Psoas muscle (tissue), 8 donors: ENCODE results near the gene DSTN. TPM values are rescaled to one million over a fixed set of nuclear protein-coding genes. Genes with fewer than 3 reads are reported as not detected.

Source experiments
- ATAC-seq, 4 donors: fragments of 200-7000 bp; cut with Tn5 transposase; one replicate each; pipeline ENCODE4 v1.9.1; 2020; ENCODE audit warnings: moderate library complexity in 3 of 4, mild to moderate bottlenecking in 2 of 4
- DNase-seq, 2 donors: peaks; one replicate each; pipeline ENCODE4 v3.0.0-alpha.2; 2020
- H3K27ac ChIP-seq: fragments of 200-600 bp; one replicate; pipeline ENCODE4 v1.8.0; 2022
- H3K27me3 ChIP-seq, 3 donors: fragments of 200-600 bp in 1 of 3; one replicate each; pipeline versions ENCODE4 v1.6.1 to v1.8.0; 2013 to 2022; ENCODE audit warnings: low read length in 2 of 3, mild to moderate bottlenecking in 2 of 3, moderate library complexity in 1 of 3; ENCODE audit not compliant: insufficient read depth in 3 of 3
- H3K36me3 ChIP-seq, 2 donors: fragments of 200-600 bp in 1 of 2; one replicate each; pipeline versions ENCODE4 v1.6.1 to v1.8.0; 2013 to 2022; ENCODE audit warnings: low read depth in 1 of 2, mild to moderate bottlenecking in 1 of 2, moderate library complexity in 1 of 2; ENCODE audit not compliant: insufficient read depth in 1 of 2
- H3K4me1 ChIP-seq: fragments of 200-600 bp; one replicate; pipeline ENCODE4 v1.8.0; 2022
- H3K4me3 ChIP-seq: fragments of 200-600 bp; one replicate; pipeline ENCODE4 v1.8.0; 2022; ENCODE audit warnings: mild to moderate bottlenecking
- H3K9me3 ChIP-seq: fragments of 200-600 bp; one replicate; pipeline ENCODE4 v1.8.0; 2022
- CTCF ChIP-seq: fragments of 200-600 bp; IDR thresholded peaks from one replicate; pipeline ENCODE4 v1.8.0; 2022; ENCODE audit warnings: antibody characterized with exemption
- WGBS, 3 donors: extraction: QIAGEN DNeasy Blood & Tissue Kit; methylation state at CpG; one replicate each; pipeline versions ENCODE4 v1.1.6 to v1.1.7; 2013; 5-methylcytosine and 5-hydroxymethylcytosine counted together
- intact Hi-C, 2 donors: fragments of 100-400 bp; cut with DNase I; formaldehyde crosslinking; loops; one replicate each; pipeline versions ENCODE4 v1.11.0 to v1.14.2; 2022
- polyA plus RNA-seq, 3 donors: library from polyadenylated mRNA; stranded (reverse); fragments of 200-250 nt; gene quantifications; one replicate each; pipeline ENCODE4 v1.2.3, GENCODE V29; 2013
- total RNA-seq, 4 donors: library from RNA; stranded (reverse); fragmentation: NEBNext Ultra II Directional in 2 of 4; extraction: Animal tissue kit (Norgen Biotek cat#: 25700) in 2 of 4; gene quantifications; one replicate each; pipeline versions ENCODE4 v1.2.1 to v1.2.4, GENCODE V29; 2021 to 2023
- donor health status: healthy with polysubstance abuse.
- donor health status: DM: no; HTN: no; CAD: no; lungs with moderate emphysema.
- donor health status: Bipolar disorder and iron deficiency.
- donor health status: healthy.
- donor health status: DM: yes; HTN: yes; CAD: no.
- donor health status: DM: no; HTN: no; CAD: no.
- donor health status: DM: no; HTN: no; CAD: no.
- donor health status: DM: yes; HTN: yes; CAD: no.

The DSTN gene
- total and polyA plus RNA-seq, 7 donors, result 45.6 to 202 (median 82.3) TPM

- peak overlapping the region; percentile 6 for H3K27ac ChIP-seq
- no peak for TF ChIP-seq CTCF
- peaks cover 78% of the 10 kb centered on the region for H3K4me1 ChIP-seq
- H3K36me3 ChIP-seq, result peaks cover 0 to 12% of the 10 kb centered on the region in 2 donors
- ATAC-seq (no peak), DNase-seq (peak in 1 of 2 donors; percentile 42)
- intact Hi-C loops, result loop anchor here in 1 of 2 donors (2.0 kb wide), 1 partner anchor 73 kb away; no protein-coding TSS in a partner anchor
- no peak overlapping the region for H3K4me3 ChIP-seq
- H3K9me3 ChIP-seq, result no peaks in the 10 kb centered on the region
- no peaks in the 10 kb centered on the region for H3K27me3 ChIP-seq
- WGBS, 3 donors, result 86 to 90% (median 90%) methylated on average over 10 of the region's 10 CpGs
Observed at GRCh38 chr20:17645546-17646208, 75.8 kb downstream of the DSTN start.

DNA sequence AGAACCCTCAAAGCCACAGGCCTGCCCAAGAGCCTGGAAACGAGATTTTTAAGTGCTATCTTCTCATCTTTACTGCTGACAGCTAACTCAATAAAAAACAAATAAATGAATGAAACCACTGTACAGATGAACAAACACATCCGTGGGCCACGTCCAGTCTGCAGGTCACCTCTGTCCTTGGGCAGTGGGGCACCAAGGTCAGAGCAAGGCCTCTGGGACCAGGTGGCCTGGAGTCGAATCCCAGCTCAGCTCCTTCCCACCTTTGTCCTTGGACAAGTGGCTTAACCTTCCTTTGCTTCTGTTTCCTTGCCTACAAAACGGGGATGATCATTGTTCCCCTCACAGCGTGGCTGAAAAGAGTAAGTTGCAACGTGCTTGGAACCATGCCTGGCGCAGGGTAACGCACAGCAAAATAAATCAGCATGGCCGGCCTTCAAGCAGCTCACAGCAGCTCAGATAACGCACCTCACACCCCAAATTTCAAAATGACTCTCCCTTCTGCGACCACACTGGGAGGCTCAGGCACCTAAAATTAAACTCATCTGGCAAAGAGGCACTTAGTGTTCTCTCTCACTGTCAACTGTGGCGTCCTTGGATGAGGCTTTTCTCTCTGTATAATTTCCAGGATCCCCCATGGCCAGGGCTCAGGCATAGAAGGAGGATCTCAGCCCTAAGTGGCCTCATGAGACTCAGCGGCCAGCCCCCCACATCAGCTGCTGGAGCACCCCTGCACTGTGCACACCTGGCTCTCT, 76.5 kb downstream of the DSTN start:
- no peak overlapping the region for H3K4me3 ChIP-seq
- TF ChIP-seq CTCF, result no peak
- intact Hi-C loops, result loop anchor here in 1 of 2 donors (2.0 kb wide), 1 partner anchor 74 kb away; no protein-coding TSS in a partner anchor
- ATAC-seq, result peak in 3 of 4 donors; percentile 23 to 49 (median 44)
- peaks cover 81% of the 10 kb centered on the region for H3K4me1 ChIP-seq
- peak in 1 of 2 donors; percentile 34 for DNase-seq
- 33 to 44% (median 34%) methylated on average over 14 of the region's 14 CpGs for WGBS, 3 donors
- peaks cover 0 to 5% of the 10 kb centered on the region in 2 donors for H3K36me3 ChIP-seq
- H3K27me3 ChIP-seq, result no peaks in the 10 kb centered on the region
- H3K27ac ChIP-seq, result peak overlapping the region; percentile 6
- H3K9me3 ChIP-seq, result no peaks in the 10 kb centered on the region

GRCh38 chr20:17646961-17647301, 77.1 kb downstream of the DSTN start:
- no peak for TF ChIP-seq CTCF

GRCh38 chr20:17647391-17648314, 77.8 kb downstream of the DSTN start:
- Histone ChIP-seq H3K4me1 (peaks cover 77% of the 10 kb centered on the region), H3K27me3 (no peaks in the 10 kb centered on the region), H3K4me3 (no peak overlapping the region), H3K9me3 (no peaks in the 10 kb centered on the region), H3K27ac (no peak overlapping the region), H3K36me3 (peaks cover 0 to 4% of the 10 kb centered on the region in 2 donors)
- intact Hi-C loops, result loop anchor here in 1 of 2 donors (2.0 kb wide), 1 partner anchor 75 kb away; no protein-coding TSS in a partner anchor
- no peak for ATAC-seq
- 66 to 76% (median 68%) methylated on average over 20 of the region's 20 CpGs for WGBS, 3 donors
- DNase-seq, result peak in 1 of 2 donors; percentile 50
- TF ChIP-seq CTCF, result no peak

More at GRCh38 chr20:17646961-17647301, 77.1 kb downstream of the DSTN start:
- H3K4me1 ChIP-seq, result peaks cover 81% of the 10 kb centered on the region
- DNase-seq, result peak in 1 of 2 donors; percentile 51
- intact Hi-C loops, result loop anchor here in 1 of 2 donors (2.0 kb wide), 1 partner anchor 74 kb away; no protein-coding TSS in a partner anchor
- no peak overlapping the region for H3K4me3 ChIP-seq
- peak in 2 of 4 donors; percentile 9 to 38 for ATAC-seq
- H3K27me3 ChIP-seq, result no peaks in the 10 kb centered on the region
- no peaks in the 10 kb centered on the region for H3K9me3 ChIP-seq
- WGBS, 3 donors, result 20 to 33% (median 27%) methylated on average over 4 to 5 of the region's 5 CpGs
- H3K27ac ChIP-seq, result no peak overlapping the region
- H3K36me3 ChIP-seq, result peaks cover 0 to 4% of the 10 kb centered on the region in 2 donors
